SU-DHL-6 (cell line): ENCODE measurements around the gene KCNG4.

Experiments used
- H2AFZ ChIP-seq: fragments of 200-600 bp; sonication (generic); 2 replicates; pipeline ENCODE4 v1.6.1; 2014; ENCODE audit warnings: low read depth, mild to moderate bottlenecking, moderate library complexity, mixed read lengths, antibody characterized with exemption, low read length; ENCODE audit not compliant: severe bottlenecking
- H3F3A ChIP-seq: fragments of 200-600 bp; shearing (Covaris generic); 2 replicates; pipeline ENCODE4 v1.6.0; 2016; ENCODE audit warnings: antibody characterized with exemption, mild to moderate bottlenecking; ENCODE audit not compliant: insufficient read depth
- H3K27ac ChIP-seq: fragments of 200-600 bp; sonication (generic); 2 replicates; pipeline ENCODE4 v1.5.1; 2016; ENCODE audit warnings: low read depth, mild to moderate bottlenecking, low read length, moderate library complexity, mixed read lengths
- H3K27me3 ChIP-seq: fragments of 200-600 bp; sonication (generic), shearing (Covaris generic); 2 replicates; pipeline ENCODE4 v1.6.0; 2014; ENCODE audit warnings: mild to moderate bottlenecking, low read length
- H3K36me3 ChIP-seq: fragments of 200-600 bp; sonication (generic); 2 replicates; pipeline ENCODE4 v1.6.1; 2014; ENCODE audit warnings: mild to moderate bottlenecking, low read length, mixed read lengths
- H3K4me2 ChIP-seq: fragments of 300-600, 200-600 bp; shearing (Covaris generic), sonication (generic); 2 replicates; pipeline ENCODE4 v1.6.0; 2014; ENCODE audit warnings: low read length, low read depth, mild to moderate bottlenecking; ENCODE audit not compliant: poor library complexity, severe bottlenecking
- H3K4me3 ChIP-seq: fragments of 200-600 bp; sonication (generic); 2 replicates; pipeline ENCODE4 v1.5.1; 2014; ENCODE audit warnings: antibody characterized with exemption, low read length, mild to moderate bottlenecking, mixed read lengths; ENCODE audit not compliant: insufficient read depth, poor library complexity, severe bottlenecking
- H3K79me2 ChIP-seq: fragments of 200-600 bp; sonication (generic); 2 replicates; pipeline ENCODE4 v1.6.1; 2014; ENCODE audit warnings: mild to moderate bottlenecking, low read length, moderate library complexity; ENCODE audit not compliant: insufficient read depth
- H3K9ac ChIP-seq: fragments of 200-600 bp; sonication (generic); 2 replicates; pipeline ENCODE4 v1.7.0; 2014; ENCODE audit warnings: mild to moderate bottlenecking, low read length
- H3K9me2 ChIP-seq: fragments of 200-600 bp; sonication (generic); replicated peaks from 2 replicates; pipeline ENCODE4 v1.6.1; 2014; ENCODE audit warnings: low read length; ENCODE audit not compliant: insufficient read depth
- H3K9me3 ChIP-seq: fragments of 200-600 bp; sonication (generic); 2 replicates; pipeline ENCODE4 v1.6.1; 2014; ENCODE audit warnings: low read length, mixed read lengths; ENCODE audit not compliant: insufficient read depth
- H4K20me1 ChIP-seq: fragments of 200-600 bp; sonication (generic); 2 replicates; pipeline ENCODE4 v1.6.1; 2014; ENCODE audit warnings: low read depth, mild to moderate bottlenecking, antibody characterized with exemption, low read length, moderate library complexity, mixed read lengths
- CTCF ChIP-seq: fragments of 200-600 bp; sonication (generic); IDR thresholded peaks from one replicate; pipeline ENCODE4 v1.5.1; 2017; ENCODE audit warnings: antibody characterized with exemption, mild to moderate bottlenecking, low read length, moderate library complexity; ENCODE audit not compliant: insufficient read depth, poor library complexity, severe bottlenecking
- EZH2phosphoT487 ChIP-seq: fragments of 200-600 bp; sonication (generic), shearing (Covaris generic); conservative IDR thresholded peaks from 2 replicates; pipeline ENCODE4 v1.6.1; 2018; ENCODE audit warnings: mild to moderate bottlenecking, antibody characterized with exemption, low read length, moderate library complexity, mixed read lengths

KCNG4 gene

GRCh38 chr16:84240455-84240854 is 643 bp upstream of the KCNG4 start:
- H3K79me2 ChIP-seq: no peaks in the 10 kb centered on the region
- TF ChIP-seq EZH2phosphoT487: no peak
- no peak for TF ChIP-seq CTCF
- no peak overlapping the region for H3K9ac ChIP-seq
- H3K9me2 ChIP-seq: no peaks in the 10 kb centered on the region
- no peaks in the 10 kb centered on the region for H3F3A ChIP-seq
- H3K9me3 ChIP-seq: no peaks in the 10 kb centered on the region
- H3K4me3 ChIP-seq: no peak overlapping the region
- H3K36me3 ChIP-seq: no peaks in the 10 kb centered on the region
- H2AFZ ChIP-seq: no peak overlapping the region
- H3K27ac ChIP-seq: no peak overlapping the region
- H3K27me3 ChIP-seq: no peaks in the 10 kb centered on the region
- no peak overlapping the region for H3K4me2 ChIP-seq
- no peaks in the 10 kb centered on the region for H4K20me1 ChIP-seq

GRCh38 chr16:84239141-84239769 is 557 bp downstream of the KCNG4 start:
- no peaks in the 10 kb centered on the region for H4K20me1 ChIP-seq
- H3K36me3 ChIP-seq: no peaks in the 10 kb centered on the region
- no peak overlapping the region for H3K4me3 ChIP-seq
- H2AFZ ChIP-seq: no peak overlapping the region
- H3K9ac ChIP-seq: no peak overlapping the region
- no peaks in the 10 kb centered on the region for H3K9me3 ChIP-seq
- H3K9me2 ChIP-seq: no peaks in the 10 kb centered on the region
- no peaks in the 10 kb centered on the region for H3F3A ChIP-seq
- no peak overlapping the region for H3K27ac ChIP-seq
- no peak overlapping the region for H3K4me2 ChIP-seq
- H3K27me3 ChIP-seq: no peaks in the 10 kb centered on the region
- H3K79me2 ChIP-seq: no peaks in the 10 kb centered on the region
- TF ChIP-seq CTCF (no peak), EZH2phosphoT487 (no peak)

- H3K9me2 ChIP-seq: no peaks in the 10 kb centered on the region
- H4K20me1 ChIP-seq: no peaks in the 10 kb centered on the region
- TF ChIP-seq EZH2phosphoT487 (no peak), CTCF (no peak)
- H3K4me2 ChIP-seq: no peak overlapping the region
- H3K27ac ChIP-seq: no peak overlapping the region
- no peak overlapping the region for H3K9ac ChIP-seq
- no peaks in the 10 kb centered on the region for H3K79me2 ChIP-seq
- no peak overlapping the region for H2AFZ ChIP-seq
- no peaks in the 10 kb centered on the region for H3F3A ChIP-seq
- no peaks in the 10 kb centered on the region for H3K36me3 ChIP-seq
- no peaks in the 10 kb centered on the region for H3K9me3 ChIP-seq
- H3K4me3 ChIP-seq: no peak overlapping the region
- H3K27me3 ChIP-seq: no peaks in the 10 kb centered on the region
These were observed 1.6 kb downstream of the KCNG4 start for GRCh38 chr16:84237994-84238750.
